GDM1 (cell line): ENCODE measurements around the gene FGR.
"Not testable (repeated sequence)": the region's sequence is repeated elsewhere in the genome, so short reads cannot be mapped to it uniquely, and the experiment has no call there.

Source experiments
- DNase-seq: peaks from one replicate; lab custom pipeline; 2025; lab: John Stamatoyannopoulos, UW

Gene FGR

GRCh38 chr1:27634177-27634984 is 604 bp downstream of the FGR start:
- peak; percentile 82 for DNase-seq

- DNase-seq: no peak
Measured at GRCh38 chr1:27633640-27634176, 1.3 kb downstream of the FGR start.

DNA sequence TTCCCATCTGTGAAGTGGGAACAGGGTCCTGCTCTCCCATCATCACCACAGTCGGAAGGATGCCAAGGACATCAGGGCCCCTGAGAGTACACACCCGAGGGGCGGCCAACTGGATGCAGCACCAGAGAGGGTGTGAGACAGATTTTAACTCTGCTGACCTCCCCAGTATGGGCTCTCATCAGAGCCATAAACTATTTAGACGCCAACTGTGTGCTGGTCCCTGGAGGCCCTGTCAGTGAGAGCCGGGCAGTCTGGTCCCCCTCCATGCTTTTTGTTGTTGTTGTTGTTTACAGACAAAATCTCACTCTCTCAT is 1.7 kb downstream of the FGR start:
- DNase-seq: no peak

DNA sequence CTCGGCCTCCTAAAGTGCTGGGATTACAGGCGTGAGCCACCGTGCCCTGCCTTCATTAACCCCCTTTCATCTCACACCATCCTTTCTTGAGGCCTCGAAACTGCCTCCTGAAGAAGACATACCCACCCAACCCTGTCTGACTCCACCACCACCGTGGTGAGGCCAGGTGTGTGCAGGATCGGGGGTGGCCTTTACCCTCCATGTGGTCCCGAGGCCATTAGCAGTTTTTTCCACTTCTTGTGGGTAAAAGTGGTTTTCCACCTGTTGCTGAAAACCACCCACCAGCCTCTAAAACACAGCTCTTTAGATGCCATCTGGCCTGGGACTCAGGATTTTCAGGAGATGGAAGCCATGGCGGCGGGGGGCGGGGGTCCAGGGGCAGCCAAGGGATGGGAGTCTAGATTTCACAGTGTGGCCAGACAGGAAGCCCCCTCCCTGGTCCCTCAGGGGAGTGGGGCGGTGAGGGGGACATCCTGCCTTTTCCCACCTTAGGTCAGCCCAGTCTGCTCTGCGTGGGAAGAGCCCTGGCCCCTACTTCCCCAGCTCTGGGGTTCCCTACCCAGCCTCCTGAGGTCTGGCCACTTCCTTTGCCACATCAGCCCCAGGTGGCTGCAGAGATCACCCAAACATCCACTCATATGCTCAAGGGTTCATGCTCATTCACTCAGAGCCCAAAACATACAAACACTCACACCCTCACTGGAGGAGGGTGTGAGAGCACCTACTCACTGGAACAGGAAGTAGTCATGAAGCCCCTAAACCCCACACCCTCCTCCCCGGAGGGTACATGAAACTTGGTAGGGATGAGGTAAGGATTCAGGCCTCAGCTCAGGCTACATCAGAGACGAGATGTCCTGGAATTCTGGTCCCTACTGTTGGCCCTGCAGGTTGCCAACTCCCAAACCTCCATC is 2.3 kb downstream of the FGR start:
- peak; percentile 67 for DNase-seq

GRCh38 chr1:27630859-27631491 is 4.0 kb downstream of the FGR start:
- DNase-seq: no peak

- DNase-seq: no peak
Measured at GRCh38 chr1:27628712-27629111, 6.3 kb downstream of the FGR start.

- DNase-seq: not testable (repeated sequence)
Measured at GRCh38 chr1:27627733-27628132, 7.3 kb downstream of the FGR start.

- no peak for DNase-seq
Measured at GRCh38 chr1:27627061-27627460, 7.9 kb downstream of the FGR start.

DNA sequence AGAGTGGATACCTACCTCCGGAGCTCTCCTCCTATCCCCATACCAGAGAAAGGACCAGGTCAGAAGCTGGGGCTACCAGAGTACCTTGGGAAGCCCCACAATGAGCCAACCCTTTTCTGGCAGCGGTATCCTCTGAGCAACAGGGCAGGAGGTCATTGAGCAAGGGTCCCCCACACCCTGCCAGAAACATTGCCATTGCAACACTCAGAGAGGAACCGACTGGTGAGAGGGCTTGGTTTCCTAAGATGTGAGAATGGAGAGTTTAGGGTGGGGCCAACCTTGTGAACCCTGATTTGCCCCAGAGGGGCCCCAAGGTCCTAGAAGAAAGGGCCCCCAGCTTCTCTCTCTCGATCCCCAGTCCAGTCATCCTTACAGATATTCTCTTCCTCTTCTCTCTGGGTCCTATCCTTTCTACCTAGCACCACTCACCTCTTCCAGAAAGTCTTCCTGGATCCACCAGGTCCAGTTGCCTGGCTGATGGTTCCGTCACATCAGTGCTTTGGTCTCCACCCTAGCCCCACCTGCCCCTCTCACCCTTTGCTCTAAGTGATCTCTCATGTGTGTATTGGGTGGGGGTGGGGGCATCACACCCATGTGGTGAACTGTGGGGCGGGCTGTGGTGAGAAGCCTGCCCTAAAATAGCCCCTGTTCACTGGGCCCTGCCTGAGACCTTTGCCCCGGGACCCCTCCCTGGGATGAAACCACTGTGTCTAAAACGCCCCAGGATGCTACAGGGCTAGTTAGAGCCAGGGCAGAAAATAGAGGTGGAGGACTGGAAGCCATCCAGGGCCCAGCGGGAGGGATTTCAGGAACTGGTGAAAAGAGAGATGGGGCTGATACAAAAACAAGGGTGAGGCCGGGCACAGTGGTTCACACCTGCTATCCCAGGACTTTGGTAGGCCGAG is 8.7 kb downstream of the FGR start:
- DNase-seq: no peak

GRCh38 chr1:27624467-27625178 is 10.4 kb downstream of the FGR start:
- no peak for DNase-seq

DNA sequence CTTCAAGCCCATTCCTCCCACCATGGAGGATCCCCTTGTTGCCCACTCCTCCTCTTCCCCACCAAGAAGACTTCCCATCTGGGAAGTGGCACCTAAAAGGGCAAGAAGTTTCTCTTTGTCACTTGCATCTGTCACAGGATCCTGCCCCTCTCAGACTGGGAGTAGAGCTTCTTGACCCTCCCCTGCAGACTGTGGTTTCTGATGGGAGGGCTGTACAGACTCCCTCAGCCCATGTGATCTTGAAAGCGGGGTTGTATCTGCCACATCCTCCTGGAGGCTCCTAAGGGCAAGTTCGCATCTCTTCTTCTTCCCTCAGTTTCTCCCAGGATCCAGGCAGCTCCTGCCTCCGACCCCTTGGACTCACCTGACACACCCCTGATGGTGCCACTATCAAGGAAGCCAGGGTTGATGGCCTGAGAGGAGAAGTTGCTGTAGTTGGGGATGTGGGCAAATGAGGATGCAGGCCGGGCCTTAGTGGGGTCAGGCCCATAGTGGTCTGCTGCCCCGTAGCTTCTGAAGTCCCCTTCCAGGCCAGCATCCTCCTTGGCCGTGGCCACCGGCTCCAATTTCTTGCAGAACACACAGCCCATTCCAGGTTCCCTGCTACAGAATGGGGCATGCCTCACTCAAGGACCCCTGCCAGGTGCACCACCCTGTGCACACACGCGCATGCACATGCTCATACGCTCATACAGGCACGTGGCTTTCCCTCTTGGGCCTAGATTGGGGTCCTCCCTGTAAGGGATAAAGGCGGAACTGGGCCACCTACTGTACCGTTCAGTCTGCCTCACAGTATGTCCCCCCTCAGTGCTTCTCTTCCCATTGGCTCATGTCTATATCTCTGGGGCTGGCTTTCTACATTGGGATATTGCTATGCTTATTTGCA is 11.4 kb downstream of the FGR start:
- peak; percentile 48 for DNase-seq

DNA sequence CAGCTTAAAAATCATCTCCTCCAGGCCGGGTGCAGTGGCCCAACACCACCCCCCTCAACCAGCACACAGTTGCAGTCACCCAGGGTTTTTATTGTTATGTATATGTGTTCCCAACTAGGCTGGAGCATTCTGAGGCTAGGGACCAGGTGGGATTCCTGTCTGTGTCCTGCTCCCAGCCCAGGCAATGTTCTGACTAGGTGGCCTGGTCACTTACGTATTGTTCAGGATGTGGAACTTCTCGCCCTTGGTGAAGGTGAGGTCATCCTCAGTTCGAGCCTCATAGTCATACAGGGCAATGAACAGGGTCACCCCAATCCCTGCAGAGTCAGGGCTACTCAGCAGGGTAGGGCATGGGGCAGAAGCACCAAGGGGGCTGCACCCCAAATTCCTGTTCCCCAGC is 12.2 kb downstream of the FGR start:
- no peak for DNase-seq

GRCh38 chr1:27621051-27621920 is 13.7 kb downstream of the FGR start:
- no peak for DNase-seq

GRCh38 chr1:27619782-27620438 is 15.1 kb downstream of the FGR start:
- DNase-seq: not testable (repeated sequence)

DNA sequence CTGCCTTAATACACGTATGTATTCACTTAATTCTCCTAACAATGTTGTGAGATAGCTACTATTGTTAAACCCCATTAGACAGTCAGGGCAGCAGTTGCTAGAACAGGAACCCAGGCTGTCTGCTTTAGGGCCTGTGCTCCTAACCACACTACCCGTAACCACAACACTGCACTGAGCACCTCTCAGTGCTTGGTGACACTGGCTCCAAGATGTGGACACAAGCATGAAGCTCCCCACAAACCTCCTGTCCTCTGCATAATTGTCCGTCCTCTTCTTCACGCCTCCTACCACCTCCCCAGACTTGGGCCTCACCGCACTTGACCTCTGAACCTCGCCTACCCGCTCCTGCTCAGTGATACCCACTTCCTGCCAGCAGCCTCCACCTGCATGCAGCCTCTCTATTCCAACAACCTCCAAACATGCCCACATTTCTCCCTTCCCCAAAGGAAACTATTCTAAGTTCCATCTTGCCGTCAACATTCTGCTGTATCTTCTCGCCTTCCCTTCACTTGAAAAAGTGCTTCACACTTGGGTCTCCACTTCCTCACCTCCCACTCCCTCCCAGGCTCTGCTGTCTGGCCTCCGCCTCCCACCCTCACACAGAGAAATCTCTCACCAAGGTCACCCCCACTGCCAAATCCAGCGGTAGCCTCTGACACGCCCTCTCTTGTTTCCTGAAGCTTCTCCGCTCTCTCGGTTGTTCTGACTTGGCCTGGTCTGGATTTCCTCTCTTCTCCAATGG is 16.5 kb downstream of the FGR start:
- DNase-seq: peak; percentile 80

DNA sequence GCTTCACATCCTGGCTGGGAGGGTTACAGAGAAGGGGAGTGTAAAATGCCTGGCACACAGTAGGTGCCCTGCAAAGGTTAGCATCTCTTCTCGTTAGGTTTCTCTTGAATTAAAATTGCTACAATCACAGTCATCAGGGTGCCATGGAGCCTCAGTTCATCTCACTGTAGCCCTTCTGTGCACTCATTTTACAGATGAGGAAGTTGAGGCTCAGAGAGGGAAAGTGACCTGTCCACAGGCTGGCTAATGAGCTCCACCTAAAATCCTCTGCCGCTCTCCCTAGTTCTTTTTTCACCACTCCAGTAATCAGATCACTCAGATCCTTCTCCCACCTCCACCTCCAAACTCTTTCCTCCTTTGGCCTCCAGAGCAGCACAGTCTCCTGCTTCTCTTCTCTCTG is 17.6 kb downstream of the FGR start:
- no peak for DNase-seq

- DNase-seq: no peak
Measured at GRCh38 chr1:27616441-27616840, 18.5 kb downstream of the FGR start.
